Activated CD8-positive, alpha-beta T cell treated with anti-CD3 and anti-CD28 coated beads for 36 hours (primary cell): Measurements from ENCODE around the gene DNAI1. TPM values are rescaled to one million over a fixed set of nuclear protein-coding genes. Genes with fewer than 3 reads are reported as not detected.

Experiments used
- ATAC-seq: fragments of 200-7000 bp; cut with Tn5 transposase; one replicate; pipeline ENCODE4 v1.10.0; 2021; ENCODE audit warnings: mild to moderate bottlenecking, moderate library complexity
- CTCF ChIA-PET: fragments of 350-600 bp; sonication (Branson Sonifier 250); formaldehyde crosslinking; loops from one replicate; lab custom pipeline; 2021; ENCODE audit warnings: antibody characterized with exemption; lab: Charles Lee
- POLR2A ChIA-PET: fragments of 350-600 bp; sonication (Branson Sonifier 250); formaldehyde crosslinking; loops from one replicate; lab custom pipeline; 2021; ENCODE audit warnings: antibody characterized with exemption; lab: Charles Lee
- DNase-seq: peaks from one replicate; pipeline ENCODE4 v3.0.0-alpha.2; 2020
- H3K27ac Mint-ChIP-seq: one replicate; pipeline ENCODE4 v1.8.0; 2021; ENCODE audit warnings: mild to moderate bottlenecking, mixed read lengths
- H3K27me3 Mint-ChIP-seq: one replicate; pipeline ENCODE4 v1.8.0; 2021; ENCODE audit warnings: mixed read lengths
- H3K36me3 Mint-ChIP-seq: one replicate; pipeline ENCODE4 v1.8.0; 2021; ENCODE audit warnings: low read depth, mixed read lengths
- H3K4me1 Mint-ChIP-seq: one replicate; pipeline ENCODE4 v1.8.0; 2021; ENCODE audit warnings: low read depth, mixed read lengths
- H3K4me3 Mint-ChIP-seq: one replicate; pipeline ENCODE4 v1.8.0; 2021; ENCODE audit warnings: mild to moderate bottlenecking, moderate library complexity, mixed read lengths
- H3K9me3 Mint-ChIP-seq: one replicate; pipeline ENCODE4 v1.8.0; 2021; ENCODE audit warnings: mixed read lengths
- CTCF ChIP-seq: fragments of 200-600 bp; IDR thresholded peaks from one replicate; pipeline ENCODE4 v1.8.0; 2022; ENCODE audit warnings: antibody characterized with exemption, mild to moderate bottlenecking
- intact Hi-C: fragments of 100-400 bp; cut with micrococcal nuclease; formaldehyde crosslinking; loops from one replicate; pipeline ENCODE4 v1.10.0; 2022
- total RNA-seq, 2 experiments: library from RNA; stranded (reverse); gene quantifications; one replicate each; pipeline ENCODE4 v1.2.3, GENCODE V29; 2021

DNAI1 gene
- total RNA-seq, 2 experiments from 2014 or later, result 0.18 TPM; not detected in 1

GRCh38 chr9:34550681-34551270 is 92.2 kb downstream of the DNAI1 start:
- POLR2A ChIA-PET, result no interaction called here
- CTCF ChIA-PET, result no interaction called here
- DNase-seq, result no peak
- no peaks in the 10 kb centered on the region for H3K36me3 Mint-ChIP-seq
- H3K27me3 Mint-ChIP-seq, result peaks cover 15% of the 10 kb centered on the region
- no peak overlapping the region for H3K4me3 Mint-ChIP-seq
- intact Hi-C loops, result no loop called here
- H3K4me1 Mint-ChIP-seq, result no peaks in the 10 kb centered on the region
- H3K27ac Mint-ChIP-seq, result no peak overlapping the region
- no peak for ATAC-seq
- TF ChIP-seq CTCF, result no peak
- no peaks in the 10 kb centered on the region for H3K9me3 Mint-ChIP-seq

GRCh38 chr9:34551751-34552605 is 93.4 kb downstream of the DNAI1 start:
- ChIA-PET CTCF (no interaction called here), POLR2A (no interaction called here)
- Mint-ChIP-seq H3K27me3 (peaks cover 17% of the 10 kb centered on the region), H3K9me3 (no peaks in the 10 kb centered on the region), H3K36me3 (no peaks in the 10 kb centered on the region), H3K4me3 (no peak overlapping the region), H3K27ac (no peak overlapping the region), H3K4me1 (no peaks in the 10 kb centered on the region)
- intact Hi-C loops, result no loop called here
- DNase-seq (no peak), ATAC-seq (no peak)
- TF ChIP-seq CTCF, result no peak

- intact Hi-C loops, result no loop called here
Observed at GRCh38 chr9:34552606-34552981, 94.0 kb downstream of the DNAI1 start.

GRCh38 chr9:34552986-34553385 is 94.4 kb downstream of the DNAI1 start:
- H3K9me3 Mint-ChIP-seq, result no peaks in the 10 kb centered on the region
- no peak for TF ChIP-seq CTCF
- no peak for DNase-seq
- H3K36me3 Mint-ChIP-seq, result no peaks in the 10 kb centered on the region
- intact Hi-C loops, result no loop called here
- ATAC-seq, result no peak
- POLR2A ChIA-PET, result no interaction called here
- no peak overlapping the region for H3K27ac Mint-ChIP-seq
- H3K27me3 Mint-ChIP-seq, result peaks cover 13% of the 10 kb centered on the region
- no peaks in the 10 kb centered on the region for H3K4me1 Mint-ChIP-seq
- CTCF ChIA-PET, result no interaction called here
- H3K4me3 Mint-ChIP-seq, result no peak overlapping the region

More at GRCh38 chr9:34552606-34552981, 94.0 kb downstream of the DNAI1 start:
- DNase-seq, result no peak
- H3K36me3 Mint-ChIP-seq, result no peaks in the 10 kb centered on the region
- H3K9me3 Mint-ChIP-seq, result no peaks in the 10 kb centered on the region
- peaks cover 14% of the 10 kb centered on the region for H3K27me3 Mint-ChIP-seq
- no peak for ATAC-seq
- no peak overlapping the region for H3K27ac Mint-ChIP-seq
- TF ChIP-seq CTCF, result no peak
- ChIA-PET CTCF (no interaction called here), POLR2A (no interaction called here)
- no peak overlapping the region for H3K4me3 Mint-ChIP-seq
- H3K4me1 Mint-ChIP-seq, result no peaks in the 10 kb centered on the region

GRCh38 chr9:34553511-34554021 is 95.0 kb downstream of the DNAI1 start:
- Mint-ChIP-seq H3K27me3 (peaks cover 12% of the 10 kb centered on the region), H3K4me3 (no peak overlapping the region), H3K36me3 (no peaks in the 10 kb centered on the region), H3K4me1 (no peaks in the 10 kb centered on the region), H3K9me3 (no peaks in the 10 kb centered on the region), H3K27ac (no peak overlapping the region)
- ChIA-PET CTCF (no interaction called here), POLR2A (no interaction called here)
- no peak for DNase-seq
- intact Hi-C loops, result no loop called here
- no peak for TF ChIP-seq CTCF
- ATAC-seq, result no peak
